Suprapubic skin (tissue), 4 donors: ENCODE results near the gene MCTP1. TPM values are rescaled to one million over a fixed set of nuclear protein-coding genes. Genes with fewer than 3 reads are reported as not detected.
"Not testable (repeated sequence)": the region's sequence is repeated elsewhere in the genome, so short reads cannot be mapped to it uniquely, and the experiment has no call there.

Source experiments
- DNase-seq, 2 donors: peaks; one replicate each; pipeline ENCODE4 v3.0.0-alpha.2; 2019; ENCODE audit warnings: low spot score in 2 of 2
- H3K27ac ChIP-seq: fragments of 200-600 bp; sonication (generic); one replicate; pipeline ENCODE4 v1.5.1; 2019
- H3K27me3 ChIP-seq: fragments of 200-600 bp; sonication (generic); one replicate; pipeline ENCODE4 v1.5.1; 2019
- H3K36me3 ChIP-seq: fragments of 200-600 bp; sonication (generic); one replicate; pipeline ENCODE4 v1.5.1; 2019
- H3K4me1 ChIP-seq: fragments of 200-600 bp; sonication (generic); one replicate; pipeline ENCODE4 v1.5.1; 2019
- H3K4me3 ChIP-seq: fragments of 200-600 bp; sonication (generic); one replicate; pipeline ENCODE4 v1.5.1; 2019; ENCODE audit warnings: mild to moderate bottlenecking
- H3K9me3 ChIP-seq: fragments of 200-600 bp; sonication (generic); one replicate; pipeline ENCODE4 v1.5.1; 2019
- EP300 ChIP-seq: sonication (generic); formaldehyde crosslinking; IDR thresholded peaks from one replicate; pipeline ENCODE4 v1.6.1; 2017; ENCODE audit warnings: antibody characterized with exemption
- POLR2A ChIP-seq, 2 donors: fragments of 450-650 bp; IDR thresholded peaks; one replicate each; pipeline ENCODE4 v1.6.1; 2017; ENCODE audit warnings: antibody characterized with exemption in 2 of 2, mild to moderate bottlenecking in 2 of 2, moderate library complexity in 2 of 2
- POLR2AphosphoS5 ChIP-seq, 3 donors: sonication (generic); formaldehyde crosslinking; IDR thresholded peaks; one replicate each; pipeline ENCODE4 v1.6.1; 2017; ENCODE audit warnings: antibody characterized with exemption in 3 of 3
- WGBS: methylation state at CpG from one replicate; pipeline ENCODE4 v1.1.5; 2018; 5-methylcytosine and 5-hydroxymethylcytosine counted together
- total RNA-seq, 4 donors: library from RNA; depleted of rRNA; stranded (reverse); fragments of >200 nt; gene quantifications; one replicate each; pipeline ENCODE4 v1.1.0, GENCODE V29; 2016
- TF ChIP-seq, protein P1 (sequence below), 2 donors: fragments of 200-600 bp in 1 of 2; fragments of 450-650 bp in 1 of 2; sonication (generic) in 1 of 2; IDR thresholded peaks; one replicate each; pipeline ENCODE4 v1.5.1; 2016 to 2019; ENCODE audit warnings: antibody characterized with exemption in 2 of 2, mild to moderate bottlenecking in 1 of 2, moderate library complexity in 1 of 2

The MCTP1 gene
- total RNA-seq, 4 donors from 2014 or later, result 5.0 to 19.1 (median 10.6) TPM

DNA sequence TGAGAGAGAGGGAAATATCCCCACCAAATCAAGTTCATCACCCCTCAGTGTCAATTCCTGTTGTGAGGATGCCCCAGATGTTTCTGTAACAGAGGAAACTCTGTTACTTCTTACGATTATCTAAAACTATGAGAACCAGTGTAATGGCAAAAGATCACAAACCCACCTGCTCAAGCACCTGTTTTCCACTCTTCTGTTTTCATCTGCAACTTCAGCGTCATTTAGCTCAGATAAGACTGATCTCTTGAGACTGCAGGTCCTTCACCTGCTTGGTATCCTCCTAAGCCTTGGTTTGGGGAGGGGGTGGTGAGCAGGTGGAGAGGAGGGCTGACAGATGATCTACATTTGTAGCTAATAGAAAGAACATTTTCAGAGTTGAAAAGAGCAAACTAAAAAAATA, 437.2 kb downstream of the MCTP1 start:
- Histone ChIP-seq H3K4me1 (no peaks in the 10 kb centered on the region), H3K9me3 (no peaks in the 10 kb centered on the region), H3K36me3 (no peaks in the 10 kb centered on the region), H3K27ac (no peak overlapping the region), H3K27me3 (no peaks in the 10 kb centered on the region), H3K4me3 (no peak overlapping the region)
- TF ChIP-seq, protein P1, sequence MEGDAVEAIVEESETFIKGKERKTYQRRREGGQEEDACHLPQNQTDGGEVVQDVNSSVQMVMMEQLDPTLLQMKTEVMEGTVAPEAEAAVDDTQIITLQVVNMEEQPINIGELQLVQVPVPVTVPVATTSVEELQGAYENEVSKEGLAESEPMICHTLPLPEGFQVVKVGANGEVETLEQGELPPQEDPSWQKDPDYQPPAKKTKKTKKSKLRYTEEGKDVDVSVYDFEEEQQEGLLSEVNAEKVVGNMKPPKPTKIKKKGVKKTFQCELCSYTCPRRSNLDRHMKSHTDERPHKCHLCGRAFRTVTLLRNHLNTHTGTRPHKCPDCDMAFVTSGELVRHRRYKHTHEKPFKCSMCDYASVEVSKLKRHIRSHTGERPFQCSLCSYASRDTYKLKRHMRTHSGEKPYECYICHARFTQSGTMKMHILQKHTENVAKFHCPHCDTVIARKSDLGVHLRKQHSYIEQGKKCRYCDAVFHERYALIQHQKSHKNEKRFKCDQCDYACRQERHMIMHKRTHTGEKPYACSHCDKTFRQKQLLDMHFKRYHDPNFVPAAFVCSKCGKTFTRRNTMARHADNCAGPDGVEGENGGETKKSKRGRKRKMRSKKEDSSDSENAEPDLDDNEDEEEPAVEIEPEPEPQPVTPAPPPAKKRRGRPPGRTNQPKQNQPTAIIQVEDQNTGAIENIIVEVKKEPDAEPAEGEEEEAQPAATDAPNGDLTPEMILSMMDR (IDR thresholded peaks at IDR 0.05), result no peak
- no peak for TF ChIP-seq POLR2AphosphoS5 (IDR thresholded peaks at IDR 0.05)
- WGBS, result 74% methylated on average over 2 of the region's 2 CpGs
- no peak for DNase-seq

GRCh38 chr5:94847019-94847418, 437.9 kb downstream of the MCTP1 start:
- H3K36me3 ChIP-seq, result no peaks in the 10 kb centered on the region
- WGBS, result 66% methylated on average over 4 of the region's 4 CpGs
- TF ChIP-seq POLR2AphosphoS5 (IDR thresholded peaks at IDR 0.05) (no peak), POLR2A (IDR thresholded peaks at IDR 0.05) (no peak)
- TF ChIP-seq, protein P1 (IDR thresholded peaks at IDR 0.05), result no peak
- H3K27ac ChIP-seq, result no peak overlapping the region
- H3K4me1 ChIP-seq, result no peaks in the 10 kb centered on the region
- H3K9me3 ChIP-seq, result no peaks in the 10 kb centered on the region
- H3K27me3 ChIP-seq, result no peaks in the 10 kb centered on the region
- no peak overlapping the region for H3K4me3 ChIP-seq
- no peak for DNase-seq

DNA sequence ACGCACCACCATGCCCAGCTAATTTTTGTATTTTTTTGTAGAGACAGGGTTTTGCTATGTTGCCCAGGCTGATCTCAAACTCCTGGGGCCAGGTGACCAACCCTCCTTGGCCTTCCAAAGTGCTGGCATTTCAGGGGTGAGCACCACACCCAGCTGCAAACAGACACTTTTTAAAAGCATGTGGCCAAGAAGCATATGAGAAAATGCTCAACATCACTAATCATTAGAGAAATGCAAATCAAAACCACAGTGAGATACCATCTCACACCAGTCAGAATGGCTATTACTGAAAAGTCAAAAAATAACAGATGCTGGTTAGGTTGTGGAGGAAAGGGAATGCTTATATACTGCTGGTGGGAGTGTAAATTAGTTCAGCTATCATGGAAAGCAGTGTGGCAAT, 439.2 kb downstream of the MCTP1 start:
- H3K4me1 ChIP-seq, DNase-seq, H3K4me3 ChIP-seq, H3K27me3 ChIP-seq, H3K36me3 ChIP-seq, H3K27ac ChIP-seq, H3K9me3 ChIP-seq: not testable (repeated sequence)
- 89% methylated on average over 1 of the region's 1 CpG for WGBS

GRCh38 chr5:94841598-94842322, 443.1 kb downstream of the MCTP1 start:
- no peaks in the 10 kb centered on the region for H3K9me3 ChIP-seq
- 58% methylated on average over 4 of the region's 4 CpGs for WGBS

DNA sequence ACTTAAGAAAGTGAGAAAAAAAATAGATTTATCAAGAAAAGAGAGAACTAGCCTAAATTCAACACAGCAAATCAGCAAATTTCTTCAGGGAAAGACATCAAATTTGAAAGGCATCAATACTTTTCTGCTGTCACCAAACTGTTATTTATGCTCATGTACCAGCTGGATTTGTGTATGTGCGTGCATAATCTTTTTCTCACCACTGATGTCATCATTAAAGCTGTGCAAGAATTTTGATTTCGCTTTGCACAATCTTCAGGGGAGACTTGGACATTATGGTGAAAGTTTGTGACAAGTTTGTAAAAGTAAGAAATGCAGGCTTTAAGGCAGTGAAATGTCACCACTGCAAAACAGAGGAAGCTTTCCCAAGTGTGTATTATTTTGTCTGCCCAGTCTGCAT, 451.0 kb downstream of the MCTP1 start:
- no peaks in the 10 kb centered on the region for H3K27me3 ChIP-seq
- 69% methylated on average over 2 of the region's 2 CpGs for WGBS
- no peaks in the 10 kb centered on the region for H3K9me3 ChIP-seq
- H3K36me3 ChIP-seq, result no peaks in the 10 kb centered on the region
- TF ChIP-seq POLR2A (IDR thresholded peaks at IDR 0.05), result no peak
- TF ChIP-seq POLR2AphosphoS5 (IDR thresholded peaks at IDR 0.05), result no peak
- no peak for TF ChIP-seq EP300
- TF ChIP-seq, protein P1 (IDR thresholded peaks at IDR 0.05), result no peak
- no peaks in the 10 kb centered on the region for H3K4me1 ChIP-seq
- no peak for DNase-seq
- H3K27ac ChIP-seq, result no peak overlapping the region
- no peak overlapping the region for H3K4me3 ChIP-seq

More at GRCh38 chr5:94841598-94842322, 443.1 kb downstream of the MCTP1 start:
- no peak for TF ChIP-seq POLR2AphosphoS5 (IDR thresholded peaks at IDR 0.05)
- TF ChIP-seq, protein P1 (IDR thresholded peaks at IDR 0.05), result no peak
- H3K4me1 ChIP-seq, result no peaks in the 10 kb centered on the region
- H3K36me3 ChIP-seq, result no peaks in the 10 kb centered on the region
- no peak overlapping the region for H3K4me3 ChIP-seq
- no peak for DNase-seq
- H3K27me3 ChIP-seq, result no peaks in the 10 kb centered on the region
- no peak overlapping the region for H3K27ac ChIP-seq

GRCh38 chr5:94832685-94833084, 452.2 kb downstream of the MCTP1 start:
- Histone ChIP-seq H3K27me3 (no peaks in the 10 kb centered on the region), H3K27ac (no peak overlapping the region), H3K4me1 (no peaks in the 10 kb centered on the region), H3K36me3 (no peaks in the 10 kb centered on the region), H3K4me3 (no peak overlapping the region), H3K9me3 (no peaks in the 10 kb centered on the region)
- no peak for TF ChIP-seq POLR2A (IDR thresholded peaks at IDR 0.05)
- TF ChIP-seq EP300, result no peak
- TF ChIP-seq, protein P1 (IDR thresholded peaks at IDR 0.05), result no peak
- no peak for TF ChIP-seq POLR2AphosphoS5 (IDR thresholded peaks at IDR 0.05)
- no peak for DNase-seq
- WGBS, result 52% methylated on average over 4 of the region's 4 CpGs
